Measurements from ENCODE around the gene AHCY. TPM values are rescaled to one million over a fixed set of nuclear protein-coding genes. Genes with fewer than 3 reads are reported as not detected.
"Not testable (repeated sequence)": the region's sequence is repeated elsewhere in the genome, so short reads cannot be mapped to it uniquely, and the experiment has no call there.

AHCY gene
- total RNA-seq (2014; rRNA removed; shearing (Covaris generic)) = 398 and 402 TPM in 2 replicates

DNA sequence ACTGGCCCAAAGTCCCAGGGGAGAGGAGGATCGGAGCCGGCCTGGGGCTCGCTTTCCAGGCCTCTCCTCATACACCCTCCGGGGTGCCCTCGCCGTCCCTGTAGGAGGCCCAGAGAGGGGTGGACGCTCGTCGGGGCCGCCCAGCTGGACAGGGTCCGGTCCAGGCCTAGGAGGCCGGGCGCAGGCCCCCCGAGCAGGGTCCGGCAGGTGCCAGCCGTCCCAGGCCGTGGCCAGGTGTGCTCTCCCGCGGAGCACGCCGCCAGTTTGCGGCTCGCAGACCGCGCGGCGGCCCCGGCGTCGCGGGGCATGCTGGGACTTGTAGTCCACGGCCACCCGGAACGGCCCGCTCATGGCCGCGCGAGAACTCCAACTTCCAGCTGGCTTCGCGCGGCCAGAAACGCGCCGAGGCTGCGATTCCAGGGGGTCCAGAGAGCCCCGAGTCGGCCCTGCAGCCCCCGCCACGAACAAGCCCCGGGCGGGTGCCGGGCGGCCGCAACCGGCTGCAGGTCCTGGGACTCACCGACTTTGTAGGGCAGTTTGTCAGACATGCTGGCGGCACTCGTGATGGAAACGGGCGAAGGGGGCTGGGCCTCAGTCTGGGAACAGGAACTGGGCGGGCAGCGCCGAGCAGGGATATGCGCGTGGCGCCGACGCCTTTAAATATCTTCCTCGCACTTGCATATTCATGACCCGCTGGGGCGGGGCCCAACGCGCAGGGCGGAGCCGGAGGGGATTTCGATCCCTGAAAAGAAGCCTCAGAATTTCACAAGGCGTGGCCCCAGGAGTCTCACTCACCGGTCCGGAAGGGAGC is at the start of gene AHCY:
Gene AHCY (minus strand): TSS at position 633 of the 811 bp plus-strand sequence. CDS start 85 bp downstream, at position 548.
- DNase-seq (ENCODE audit: low spot score) = peak; percentile 100

DNA sequence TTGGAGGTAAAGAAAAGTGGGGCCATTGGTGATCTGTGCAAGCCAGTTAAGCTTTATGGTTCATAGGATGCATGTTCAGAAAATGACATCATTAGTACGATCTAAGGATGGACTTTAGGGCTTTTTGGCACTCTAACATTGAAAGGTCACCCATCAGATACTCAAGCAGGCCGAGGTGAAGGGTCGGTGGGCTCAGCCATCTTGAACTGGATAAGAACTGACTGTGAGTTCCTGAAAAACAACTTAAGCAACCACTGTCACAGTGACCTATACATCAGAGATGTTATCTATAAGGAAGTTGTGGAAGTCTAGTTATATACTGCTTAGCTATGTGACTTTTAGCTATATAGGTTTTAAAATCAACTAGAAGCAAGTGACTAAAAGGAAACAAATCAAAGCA is 46.9 kb upstream of the AHCY start:
- peak; percentile 69 for DNase-seq (ENCODE audit: low spot score)

- DNase-seq (ENCODE audit: low spot score) = no peak
These were observed 44.4 kb upstream of the AHCY start for GRCh38 chr20:34347571-34347970.

DNA sequence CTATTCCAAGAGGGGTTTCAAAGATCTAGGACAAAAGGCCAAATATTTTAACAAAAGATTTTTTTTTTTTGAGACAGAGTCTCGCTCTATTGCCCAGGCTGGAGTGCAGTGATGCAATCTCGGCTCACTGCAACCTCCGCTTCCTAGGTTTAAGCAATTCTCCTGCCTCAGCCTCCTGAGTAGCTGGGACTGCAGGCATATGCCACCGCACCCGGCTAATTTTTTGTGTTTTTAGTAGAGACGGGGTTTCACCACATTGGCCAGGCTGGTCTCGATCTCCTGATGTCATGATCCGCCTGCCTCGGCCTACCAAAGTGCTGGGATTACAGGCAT is 43.3 kb upstream of the AHCY start:
- DNase-seq (ENCODE audit: low spot score) = not testable (repeated sequence)

DNA sequence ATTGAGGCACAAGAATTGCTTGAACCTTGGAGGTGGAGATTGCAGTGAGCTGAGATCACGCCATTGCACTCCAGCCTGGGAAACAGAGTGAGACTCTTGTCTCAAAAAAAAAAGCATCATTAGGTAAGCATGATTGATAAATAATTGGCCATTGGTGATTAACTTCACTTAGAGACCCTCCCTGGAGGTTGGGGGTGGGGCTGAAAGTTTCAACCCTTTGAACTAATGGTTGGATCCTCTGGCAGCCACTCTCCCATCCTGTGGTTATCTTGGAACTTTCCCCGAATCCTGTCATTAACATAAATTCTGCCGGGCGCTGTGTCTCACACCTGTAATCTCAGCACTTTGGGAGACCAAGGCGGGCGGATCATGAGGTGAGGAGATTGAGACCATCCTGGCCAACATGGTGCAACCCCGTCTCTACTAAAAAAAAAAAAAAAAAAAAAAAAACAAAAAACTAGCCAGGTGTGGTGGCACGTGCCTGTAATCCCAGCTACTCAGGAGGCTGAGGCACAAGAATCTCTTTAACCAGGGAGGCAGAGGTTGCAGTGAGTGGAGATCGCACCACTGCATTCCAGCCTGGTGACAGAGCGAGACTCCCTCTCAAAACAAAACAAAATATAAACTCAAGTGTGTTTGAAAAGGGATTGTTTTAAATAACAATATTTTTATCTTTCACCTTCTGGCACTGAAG is 42.8 kb upstream of the AHCY start:
- DNase-seq (ENCODE audit: low spot score) = not testable (repeated sequence)

DNA sequence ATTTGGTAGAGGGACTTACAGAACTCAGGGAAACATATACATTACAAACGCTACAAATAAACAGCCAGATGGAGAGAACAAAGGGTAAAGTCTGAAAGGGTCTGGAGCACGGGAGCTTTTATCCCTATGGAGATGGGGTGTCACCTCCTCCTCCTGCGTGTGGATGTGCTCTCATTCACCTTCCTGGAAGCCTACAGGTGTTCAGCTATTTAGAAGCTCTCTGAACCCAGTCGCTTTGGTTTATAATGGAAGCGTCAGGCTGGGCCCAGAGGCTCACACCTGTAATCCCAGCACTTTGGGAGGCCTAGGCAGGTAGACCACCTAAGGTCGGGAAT is 42.2 kb upstream of the AHCY start:
- no peak for DNase-seq (ENCODE audit: low spot score)

GRCh38 chr20:34344238-34344637 is 41.1 kb upstream of the AHCY start:
- no peak for DNase-seq (ENCODE audit: low spot score)

DNA sequence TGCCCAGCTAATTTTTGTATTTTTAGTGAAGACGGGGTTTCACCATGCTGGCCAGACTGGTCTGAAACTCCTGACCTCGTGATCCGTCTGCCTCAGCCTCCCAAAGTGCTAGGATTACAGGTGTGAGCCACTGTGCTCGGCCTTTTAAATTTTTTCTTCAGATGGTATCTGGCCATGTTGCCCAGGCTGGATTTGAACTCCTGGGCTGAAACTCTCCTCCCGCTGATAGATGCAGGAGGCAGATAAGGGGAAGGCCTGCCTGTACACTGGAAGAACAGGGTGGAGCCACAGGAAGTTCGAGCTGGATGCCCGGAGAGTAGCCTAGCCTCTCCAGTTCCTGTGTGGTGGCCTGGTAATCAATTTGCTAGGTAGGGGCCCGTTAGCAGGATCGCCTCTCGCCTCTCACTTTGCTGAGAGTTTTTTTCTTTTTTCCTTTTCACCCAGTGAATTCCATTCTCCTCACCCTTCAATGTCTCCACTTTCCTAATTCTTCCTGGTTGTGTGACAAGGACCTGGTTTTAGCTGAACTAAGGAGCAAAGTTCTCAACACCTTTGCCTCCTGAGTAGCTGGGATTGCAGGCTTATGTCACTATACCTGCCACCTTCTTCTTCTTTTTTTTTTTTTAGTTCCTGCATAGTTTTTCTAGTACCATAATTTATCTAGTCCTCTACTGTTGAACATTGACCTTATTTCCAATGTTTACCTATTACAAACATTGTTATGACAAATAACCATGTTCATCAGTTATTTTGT is 40.5 kb upstream of the AHCY start:
- peak; percentile 35 for DNase-seq (ENCODE audit: low spot score)

- not testable (repeated sequence) for DNase-seq (ENCODE audit: low spot score)
These were observed 38.0 kb upstream of the AHCY start for GRCh38 chr20:34341199-34341598.

- DNase-seq (ENCODE audit: low spot score) = not testable (repeated sequence)
These were observed 37.6 kb upstream of the AHCY start for GRCh38 chr20:34340726-34341125.

- DNase-seq (ENCODE audit: low spot score) = no peak
These were observed 35.0 kb upstream of the AHCY start for GRCh38 chr20:34337982-34338726.

DNA sequence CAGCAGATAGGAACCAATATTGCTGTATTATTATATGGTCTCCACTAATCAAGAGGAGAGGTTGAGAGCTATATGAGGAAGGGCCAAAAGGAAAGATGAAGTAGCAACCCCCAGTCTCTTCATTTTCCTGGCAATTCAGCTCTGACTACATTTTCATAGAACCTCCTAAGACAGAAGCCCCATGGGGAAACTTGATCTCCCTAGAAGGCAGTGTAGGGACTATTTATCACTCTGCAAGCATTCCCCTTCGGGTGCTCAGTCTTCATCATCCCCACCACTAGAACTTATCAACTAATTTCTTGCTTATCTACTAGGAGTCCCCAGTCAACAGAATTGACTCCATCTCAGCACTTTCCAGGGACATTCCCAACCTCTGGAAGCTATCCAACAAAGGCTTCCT is 34.4 kb upstream of the AHCY start:
- no peak for DNase-seq (ENCODE audit: low spot score)

GRCh38 chr20:34334654-34335407 is 31.7 kb upstream of the AHCY start:
- no peak for DNase-seq (ENCODE audit: low spot score)

DNA sequence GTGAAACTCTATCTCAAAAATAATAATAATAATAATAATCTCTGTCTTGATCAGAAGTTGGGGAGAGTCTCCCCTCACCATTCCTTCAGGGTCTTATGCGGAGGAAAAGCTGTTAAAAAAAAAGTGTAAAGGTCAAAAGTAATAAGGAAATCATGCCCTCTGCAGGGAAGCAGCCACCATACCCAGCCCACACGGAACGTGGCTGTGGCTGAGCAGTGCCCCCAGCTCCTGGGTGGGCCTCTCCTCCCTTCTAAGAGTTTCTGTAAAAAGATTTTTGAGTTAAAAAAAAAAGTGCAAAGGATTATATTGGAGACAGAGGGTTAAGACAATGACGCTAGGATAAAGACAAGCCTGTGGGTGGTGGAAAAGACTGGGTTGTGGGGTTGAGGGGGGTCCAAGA is 30.6 kb upstream of the AHCY start:
- DNase-seq (ENCODE audit: low spot score) = no peak

DNA sequence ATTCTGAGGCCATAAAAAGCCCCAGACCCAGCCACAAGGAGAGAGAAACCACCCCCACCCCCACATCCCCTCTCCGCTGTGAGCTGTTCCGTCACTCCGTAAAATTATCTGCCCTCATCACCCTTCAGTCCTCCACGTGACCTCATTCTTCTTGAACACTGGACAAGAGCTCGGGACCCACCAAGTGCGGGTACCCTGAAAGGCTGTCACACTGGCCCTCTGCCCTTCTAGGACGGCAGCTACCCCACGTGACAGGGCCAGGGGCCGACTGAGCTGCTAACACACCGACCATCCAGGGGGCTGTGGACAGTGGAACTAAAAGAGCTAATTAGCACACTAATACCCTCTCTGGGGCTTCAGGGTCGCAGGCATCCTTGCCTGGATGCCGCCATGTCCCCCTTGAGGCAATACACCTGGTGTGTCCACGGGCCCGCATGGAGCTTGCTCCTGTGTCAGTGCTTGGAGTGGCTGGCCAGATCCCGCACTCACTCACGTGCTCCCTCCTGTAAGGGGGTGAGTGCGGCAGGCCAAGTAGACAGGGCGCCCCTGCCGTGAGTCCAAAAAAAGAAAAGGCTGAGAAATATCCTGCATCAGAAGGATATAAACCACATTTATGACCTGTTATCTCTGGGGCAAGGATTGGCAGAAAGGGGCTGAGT is 29.2 kb upstream of the AHCY start:
- no peak for DNase-seq (ENCODE audit: low spot score)

DNA sequence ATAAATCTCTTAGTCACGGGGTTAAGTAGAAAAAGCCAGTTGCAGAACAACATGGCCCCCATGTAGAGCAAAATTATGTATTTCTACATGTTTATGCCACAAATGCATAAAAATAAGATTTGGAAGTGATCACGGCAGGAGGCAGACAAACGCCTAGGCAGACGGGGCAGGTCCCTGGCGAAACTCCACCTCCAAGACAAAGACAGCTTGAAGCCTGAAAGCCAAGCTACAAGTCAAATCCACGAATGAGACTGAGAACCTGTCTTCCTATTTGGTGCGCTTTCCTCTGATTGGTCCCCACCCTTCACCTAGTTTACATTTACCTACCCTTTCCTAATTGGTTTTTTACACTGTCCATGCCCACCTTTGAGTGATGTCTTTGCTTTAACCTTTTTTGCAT is 28.7 kb upstream of the AHCY start:
- no peak for DNase-seq (ENCODE audit: low spot score)

DNA sequence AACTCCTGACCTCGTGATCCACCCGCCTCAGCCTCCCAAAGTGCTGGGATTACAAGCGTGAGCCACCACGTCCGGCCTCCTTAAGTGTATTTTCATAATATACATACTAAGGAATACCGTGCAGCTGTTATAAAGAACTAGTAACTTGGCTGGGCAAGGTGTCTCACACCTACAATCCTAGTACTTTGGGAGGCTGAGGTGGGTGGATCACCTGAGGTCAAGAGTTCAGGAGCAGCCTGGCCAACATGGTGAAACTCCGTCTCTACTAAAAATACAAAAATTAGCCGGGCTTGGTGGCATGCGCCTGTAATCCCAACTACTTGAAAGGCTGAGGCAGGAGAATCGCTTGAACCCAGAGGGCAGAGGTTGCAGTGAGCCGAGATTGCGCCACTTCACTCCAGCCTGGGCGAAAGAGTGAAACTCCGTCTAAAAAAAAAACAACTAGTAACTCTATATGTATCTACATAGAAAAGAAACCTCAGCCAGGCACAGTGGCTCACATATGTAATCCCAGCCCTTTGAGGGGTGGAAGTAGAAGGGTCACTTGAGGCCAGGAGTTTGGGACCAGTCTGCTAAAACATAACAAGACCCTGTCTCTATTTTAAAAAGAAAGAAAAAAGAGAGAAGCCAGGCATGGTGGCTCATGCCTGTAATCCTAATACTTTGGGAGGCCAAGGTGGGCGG is 27.8 kb upstream of the AHCY start:
- not testable (repeated sequence) for DNase-seq (ENCODE audit: low spot score)

- no peak for DNase-seq (ENCODE audit: low spot score)
These were observed 25.9 kb upstream of the AHCY start for GRCh38 chr20:34328928-34329677.

- not testable (repeated sequence) for DNase-seq (ENCODE audit: low spot score)
These were observed 25.1 kb upstream of the AHCY start for GRCh38 chr20:34328207-34328606.
